Measurements from ENCODE around the gene ITFG2. TPM values are rescaled to one million over a fixed set of nuclear protein-coding genes. Genes with fewer than 3 reads are reported as not detected.

Gene ITFG2
- total RNA-seq, 1 donor from 2014 or later: 12.0 TPM

DNA sequence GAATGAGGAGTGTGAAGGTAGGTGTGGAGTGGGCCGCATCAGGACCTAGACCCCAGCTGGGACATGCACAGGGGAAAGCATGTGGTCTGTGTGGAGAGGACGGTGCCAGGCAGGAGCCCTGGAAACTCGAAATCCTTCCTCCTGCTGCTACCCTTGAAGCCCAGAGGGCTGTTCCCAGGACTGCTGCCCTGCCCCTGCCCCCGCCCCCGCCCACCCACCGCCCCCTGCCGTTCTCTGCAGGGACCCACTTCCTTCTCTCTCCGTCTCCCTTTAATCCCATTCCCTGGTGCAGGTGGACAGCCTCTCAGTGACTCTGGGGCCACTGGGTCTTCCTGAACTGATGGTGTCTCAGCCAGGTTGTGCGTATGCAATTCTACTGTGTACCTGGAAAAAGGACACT is 8.0 kb downstream of the ITFG2 start:
- Histone ChIP-seq H3K9me3 (ENCODE audit: low read depth) (no peaks in the 10 kb centered on the region), H4K20me1 (ENCODE audit: low read depth) (peaks cover 3% of the 10 kb centered on the region), H3K4me2 (no peak overlapping the region), H3K27me3 (no peaks in the 10 kb centered on the region), H3K9ac (no peak overlapping the region), H3F3A (ENCODE audit: low read depth) (peaks cover 13% of the 10 kb centered on the region), H3K4me3 (no peak overlapping the region), H3K4me1 (peaks cover 12% of the 10 kb centered on the region), H3K36me3 (no peaks in the 10 kb centered on the region), H3K79me2 (ENCODE audit: low read depth) (peaks cover 2% of the 10 kb centered on the region), H3K27ac (no peak overlapping the region), H2AFZ (replicated peaks) (no peak overlapping the region)
- Mint-ChIP-seq H3K9me3 (no peaks in the 10 kb centered on the region), H3K4me3 (no peak overlapping the region), H3K27me3 (ENCODE audit: insufficient read depth, low read depth) (no peaks in the 10 kb centered on the region), H3K4me1 (peaks cover 17% of the 10 kb centered on the region), H3K27ac (no peak overlapping the region), H3K36me3 (peaks cover 27% of the 10 kb centered on the region)
- no peak for TF ChIP-seq CTCF (IDR thresholded peaks at IDR 0.05)
- no peak for TF ChIP-seq EZH2 (IDR thresholded peaks at IDR 0.05)
- TF ChIP-seq EZH2phosphoT487 (IDR thresholded peaks at IDR 0.05): no peak
- DNase-seq (ENCODE audit: low spot score): no peak

- H3K27ac Mint-ChIP-seq: no peak overlapping the region
- H3K4me2 ChIP-seq: no peak overlapping the region
- no peak overlapping the region for H3K4me3 ChIP-seq
- no peak for TF ChIP-seq EZH2 (IDR thresholded peaks at IDR 0.05)
- no peak for TF ChIP-seq CTCF (IDR thresholded peaks at IDR 0.05)
- no peak for TF ChIP-seq EZH2phosphoT487 (IDR thresholded peaks at IDR 0.05)
- peaks cover 30% of the 10 kb centered on the region for H3K4me1 ChIP-seq
- no peak overlapping the region for H3K9ac ChIP-seq
- H2AFZ ChIP-seq (replicated peaks): no peak overlapping the region
- peaks cover 24% of the 10 kb centered on the region for H3K36me3 Mint-ChIP-seq
- peaks cover 6% of the 10 kb centered on the region for H4K20me1 ChIP-seq (ENCODE audit: low read depth)
- peaks cover 31% of the 10 kb centered on the region for H3F3A ChIP-seq (ENCODE audit: low read depth)
- no peaks in the 10 kb centered on the region for H3K9me3 Mint-ChIP-seq
- no peaks in the 10 kb centered on the region for H3K27me3 ChIP-seq
- no peak overlapping the region for H3K4me3 Mint-ChIP-seq
- H3K36me3 ChIP-seq: no peaks in the 10 kb centered on the region
- H3K4me1 Mint-ChIP-seq: peaks cover 31% of the 10 kb centered on the region
- H3K27me3 Mint-ChIP-seq (ENCODE audit: insufficient read depth, low read depth): peaks cover 9% of the 10 kb centered on the region
- no peaks in the 10 kb centered on the region for H3K79me2 ChIP-seq (ENCODE audit: low read depth)
- no peaks in the 10 kb centered on the region for H3K9me3 ChIP-seq (ENCODE audit: low read depth)
- H3K27ac ChIP-seq: no peak overlapping the region
- DNase-seq (ENCODE audit: low spot score): no peak
Measured at GRCh38 chr12:2823483-2823882, 11.0 kb downstream of the ITFG2 start.

GRCh38 chr12:2824541-2824940 is 12.1 kb downstream of the ITFG2 start:
- no peaks in the 10 kb centered on the region for H3K9me3 ChIP-seq (ENCODE audit: low read depth)
- H3F3A ChIP-seq (ENCODE audit: low read depth): peaks cover 31% of the 10 kb centered on the region
- H3K9ac ChIP-seq: no peak overlapping the region
- Mint-ChIP-seq H3K27ac (no peak overlapping the region), H3K4me1 (peaks cover 30% of the 10 kb centered on the region), H3K4me3 (no peak overlapping the region), H3K27me3 (ENCODE audit: insufficient read depth, low read depth) (peaks cover 12% of the 10 kb centered on the region), H3K9me3 (no peaks in the 10 kb centered on the region), H3K36me3 (peaks cover 24% of the 10 kb centered on the region)
- no peaks in the 10 kb centered on the region for H3K36me3 ChIP-seq
- H2AFZ ChIP-seq (replicated peaks): no peak overlapping the region
- no peaks in the 10 kb centered on the region for H3K79me2 ChIP-seq (ENCODE audit: low read depth)
- H3K27ac ChIP-seq: peak overlapping the region; percentile 88
- peaks cover 6% of the 10 kb centered on the region for H4K20me1 ChIP-seq (ENCODE audit: low read depth)
- H3K4me2 ChIP-seq: peak overlapping the region; percentile 63
- peaks cover 30% of the 10 kb centered on the region for H3K4me1 ChIP-seq
- H3K27me3 ChIP-seq: no peaks in the 10 kb centered on the region
- peak overlapping the region; percentile 13 for H3K4me3 ChIP-seq
- TF ChIP-seq CTCF (IDR thresholded peaks at IDR 0.05) (no peak), EZH2phosphoT487 (IDR thresholded peaks at IDR 0.05) (no peak), EZH2 (IDR thresholded peaks at IDR 0.05) (no peak)
- no peak for DNase-seq (ENCODE audit: low spot score)
